Fibroblast of the conjunctiva (primary cell): ENCODE data around the gene DRICH1.
"Not testable (repeated sequence)": the region's sequence is repeated elsewhere in the genome, so short reads cannot be mapped to it uniquely, and the experiment has no call there.

Experiments used
- DNase-seq: peaks from one replicate; pipeline ENCODE4 v3.0.0-alpha.2; 2010; ENCODE audit warnings: low read depth

The DRICH1 gene

DNA sequence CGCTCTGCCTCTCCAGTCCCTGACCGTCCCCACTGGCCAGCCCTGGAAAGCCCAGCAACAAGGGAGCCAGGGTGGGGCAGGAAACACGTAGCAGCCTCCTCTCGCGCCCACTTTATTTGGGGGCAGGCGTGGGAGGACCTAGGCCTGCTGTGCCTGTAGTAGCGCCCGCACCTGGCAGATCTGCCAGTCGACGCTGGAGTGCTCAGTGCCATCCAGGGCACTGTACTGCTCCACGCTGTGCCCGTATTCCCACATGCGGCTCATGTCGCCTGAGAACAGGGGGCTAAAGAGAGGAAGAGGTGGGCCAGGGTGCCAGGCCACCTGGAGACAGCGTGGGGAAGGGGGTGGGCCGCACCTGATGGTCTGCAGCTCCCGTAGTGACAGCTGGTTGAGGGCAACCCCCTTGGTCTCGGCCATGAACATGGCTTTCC, 17.0 kb upstream of the DRICH1 start:
- no peak for DNase-seq

GRCh38 chr22:23646526-23646925, 14.4 kb upstream of the DRICH1 start:
- DNase-seq: not testable (repeated sequence)

- not testable (repeated sequence) for DNase-seq
Observed at GRCh38 chr22:23640206-23640605, 8.1 kb upstream of the DRICH1 start.

- DNase-seq: no peak
Observed at GRCh38 chr22:23639661-23640060, 7.5 kb upstream of the DRICH1 start.

- no peak for DNase-seq
Observed at GRCh38 chr22:23638611-23639010, 6.5 kb upstream of the DRICH1 start.

GRCh38 chr22:23635291-23635690, 3.2 kb upstream of the DRICH1 start:
- not testable (repeated sequence) for DNase-seq

DNA sequence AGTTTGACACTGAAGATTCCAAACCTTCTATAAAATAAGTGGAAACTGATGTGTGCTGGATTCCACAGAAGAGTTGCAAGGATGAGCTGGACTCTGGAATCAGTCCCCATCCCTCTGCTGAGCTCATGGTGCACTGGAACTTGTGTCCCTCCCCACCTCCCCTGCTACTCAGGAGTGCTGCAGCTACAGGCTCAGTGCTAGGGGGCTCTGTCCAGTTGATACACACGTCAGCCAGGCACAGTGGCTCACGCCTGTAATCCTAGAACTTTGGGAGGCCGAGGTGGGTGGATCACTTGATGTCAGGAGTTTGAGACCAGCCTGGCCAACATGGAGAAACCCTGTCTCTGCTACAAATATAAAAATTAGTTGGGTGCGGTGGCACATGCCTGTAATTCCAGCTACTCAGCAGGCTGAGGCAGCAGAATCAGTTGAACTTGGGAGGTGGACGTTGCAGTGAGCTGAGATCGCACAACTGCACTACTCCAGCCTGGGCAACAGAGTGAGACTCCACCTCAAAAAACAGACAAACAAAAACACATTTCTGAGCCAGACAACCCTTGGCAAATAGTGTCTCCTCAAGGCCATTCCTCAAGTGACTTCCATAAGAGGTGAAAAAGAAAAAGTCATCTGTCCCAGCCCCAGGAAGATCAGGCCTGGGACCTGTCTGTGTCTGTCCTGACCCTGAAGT, 3.9 kb downstream of the DRICH1 start:
- not testable (repeated sequence) for DNase-seq

DNA sequence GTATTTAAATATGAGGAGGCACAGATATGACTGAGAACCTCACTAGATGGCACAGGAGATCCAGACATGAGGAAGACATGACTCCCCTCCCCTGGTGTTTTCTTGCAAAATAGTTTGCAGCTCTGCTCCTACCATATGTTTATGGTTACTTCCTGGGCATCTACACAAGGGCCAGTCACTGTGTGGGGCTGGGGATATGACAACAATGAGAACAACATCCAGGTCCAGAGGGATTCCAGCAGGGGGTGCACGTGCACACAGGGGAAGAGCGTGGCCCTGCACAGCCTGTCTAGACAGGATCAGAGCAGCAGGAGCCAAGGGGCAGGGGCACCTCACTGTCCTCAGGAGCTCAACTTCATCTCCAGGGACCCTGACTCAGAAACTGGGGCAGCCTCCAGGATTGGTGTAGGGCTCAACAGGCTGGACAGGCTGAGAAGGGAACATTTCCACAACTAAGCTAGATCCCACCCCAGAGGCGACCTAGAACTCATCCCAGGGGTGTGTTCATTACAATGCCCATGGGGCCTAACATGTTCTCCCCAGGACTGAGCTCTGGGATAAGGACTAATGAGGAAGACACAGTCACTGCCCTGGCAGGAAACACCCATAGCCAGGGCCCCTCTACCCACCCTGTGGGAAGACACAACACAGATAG, 4.6 kb downstream of the DRICH1 start:
- DNase-seq: peak; percentile 34

DNA sequence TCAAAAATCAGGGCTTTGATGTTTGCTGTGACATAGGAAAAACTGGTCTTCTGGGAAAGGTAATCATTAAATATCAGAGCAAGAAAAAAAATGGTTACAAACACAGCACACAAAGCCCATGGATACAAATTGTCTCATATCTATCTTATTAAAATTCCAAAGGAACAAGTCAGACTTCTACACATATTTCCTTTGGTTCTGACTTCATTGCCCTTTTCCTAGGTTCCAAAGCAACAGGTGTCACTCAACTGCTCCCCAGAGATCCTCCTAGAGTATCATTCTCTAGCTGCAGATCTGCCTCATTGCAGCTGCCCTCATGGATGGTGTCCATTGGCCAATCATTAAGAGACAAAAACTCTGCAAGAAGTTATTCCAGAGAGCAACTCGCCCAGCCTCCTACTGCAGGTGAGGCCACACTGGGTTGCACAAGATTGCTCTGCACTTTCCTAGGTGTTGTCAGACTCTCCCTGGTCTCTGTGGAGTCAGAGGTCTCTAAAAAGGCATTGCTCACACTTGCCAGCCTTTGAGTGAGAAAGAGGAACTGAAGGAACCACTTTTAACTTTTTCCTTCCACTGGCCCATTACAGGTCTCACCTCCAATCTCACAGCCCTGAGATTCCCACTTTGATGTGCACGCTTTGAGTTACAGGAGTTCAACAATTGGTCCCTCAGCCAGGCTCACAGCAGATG, 5.7 kb downstream of the DRICH1 start:
- DNase-seq: no peak

GRCh38 chr22:23622634-23623033, 9.5 kb downstream of the DRICH1 start:
- no peak for DNase-seq

- DNase-seq: not testable (repeated sequence)
Observed at GRCh38 chr22:23621916-23622315, 10.2 kb downstream of the DRICH1 start.

GRCh38 chr22:23621082-23621780, 10.9 kb downstream of the DRICH1 start:
- DNase-seq: no peak

GRCh38 chr22:23613193-23613972, 18.7 kb downstream of the DRICH1 start:
- no peak for DNase-seq

DNA sequence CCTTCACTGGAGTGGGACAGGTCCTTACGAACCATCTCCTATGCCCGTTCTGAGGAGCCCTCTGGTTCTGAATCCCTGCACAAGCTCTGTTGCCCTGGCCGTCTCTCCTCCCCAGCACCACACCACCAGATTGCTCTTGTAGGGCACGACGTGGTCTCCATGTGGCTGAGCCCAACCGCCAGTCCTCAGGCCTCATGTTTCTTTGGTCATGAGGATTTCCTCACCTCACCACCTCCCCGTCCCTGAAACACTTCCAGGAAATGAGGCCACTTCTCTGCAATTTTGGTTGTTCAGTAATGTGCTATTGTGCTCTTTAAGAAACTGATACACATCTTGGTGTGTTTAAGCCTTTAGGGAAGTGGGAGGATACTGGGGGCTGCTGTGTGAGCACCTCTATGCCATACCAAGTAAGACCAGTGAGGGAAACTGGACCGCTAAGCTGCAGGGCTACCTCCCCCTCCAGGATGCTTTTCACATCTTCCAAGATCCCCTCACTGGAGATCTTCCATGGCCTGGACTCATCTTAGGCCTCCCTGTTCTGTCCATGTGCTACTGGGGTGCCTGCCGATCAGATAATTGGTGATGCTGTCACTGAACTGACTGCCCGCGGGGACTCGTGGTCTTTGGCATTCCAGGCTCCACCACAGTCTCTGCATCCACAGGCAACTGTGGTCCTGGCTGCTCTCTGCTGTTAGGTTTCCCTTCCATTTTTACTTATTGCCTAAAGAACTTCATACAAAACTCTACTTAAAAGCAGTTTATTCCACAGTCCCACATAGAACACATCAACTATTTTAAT, 21.9 kb downstream of the DRICH1 start:
- no peak for DNase-seq

- DNase-seq: no peak
Observed at GRCh38 chr22:23608583-23608982, 23.5 kb downstream of the DRICH1 start.

GRCh38 chr22:23606204-23607131, 25.7 kb downstream of the DRICH1 start:
- DNase-seq: no peak

DNA sequence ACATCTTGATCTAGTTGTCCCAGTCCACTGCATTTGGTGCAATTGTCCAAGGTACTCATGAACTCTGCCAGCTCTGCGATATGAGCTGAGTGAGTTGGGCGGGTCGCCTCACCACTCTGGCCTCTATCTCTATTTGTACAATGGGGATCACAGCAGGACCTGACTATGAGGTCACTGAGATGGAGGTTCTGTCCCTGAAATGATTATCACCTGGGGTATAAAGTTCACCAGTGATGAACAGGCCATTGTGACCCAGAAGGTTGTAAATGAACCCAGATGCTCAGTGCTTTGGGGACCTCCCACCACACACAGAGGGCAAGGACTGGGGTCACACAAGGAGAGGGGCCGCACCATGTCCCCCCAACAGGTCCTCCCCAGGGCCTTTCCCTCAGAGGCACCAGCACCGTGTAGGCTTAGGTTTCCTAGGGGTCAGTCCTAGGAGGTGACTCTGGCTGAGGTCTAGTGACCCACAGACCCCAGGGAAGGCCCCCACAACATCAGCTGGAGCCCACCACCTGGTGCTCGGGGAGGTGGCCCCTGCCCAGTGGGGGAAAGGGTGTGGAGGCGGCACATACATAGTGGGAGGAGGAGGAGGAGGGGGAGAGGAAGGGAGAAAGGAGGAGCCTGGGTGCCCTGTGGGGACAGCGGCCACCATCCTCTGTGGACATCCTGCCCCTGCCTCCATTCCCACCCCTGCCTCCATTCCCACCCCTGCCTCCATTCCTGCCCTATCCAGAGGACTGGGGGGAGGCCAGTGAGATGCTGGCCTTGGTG, 27.0 kb downstream of the DRICH1 start:
- DNase-seq: no peak

DNA sequence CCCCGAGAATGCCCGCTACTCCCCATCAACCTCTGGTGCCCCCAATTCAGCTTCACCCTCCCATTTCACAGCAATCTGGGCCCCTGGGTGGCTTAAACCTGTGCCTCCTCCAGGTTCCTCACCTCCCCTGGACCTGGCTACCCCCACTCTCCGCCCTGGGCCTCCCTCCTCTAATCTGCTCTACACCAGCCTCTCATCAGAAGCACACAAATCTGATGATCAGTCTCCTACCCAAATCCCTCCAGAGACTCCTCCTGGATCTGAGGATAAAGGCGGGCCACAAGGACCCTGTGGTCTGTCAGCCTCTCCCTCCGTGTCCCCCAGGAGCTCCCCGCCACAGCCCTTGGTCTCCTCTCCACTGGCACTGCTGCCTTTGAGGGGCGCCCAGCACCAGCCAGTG, 28.9 kb downstream of the DRICH1 start:
- DNase-seq: no peak
